Measurements from ENCODE around the gene ADGRD1.

Gene ADGRD1

DNA sequence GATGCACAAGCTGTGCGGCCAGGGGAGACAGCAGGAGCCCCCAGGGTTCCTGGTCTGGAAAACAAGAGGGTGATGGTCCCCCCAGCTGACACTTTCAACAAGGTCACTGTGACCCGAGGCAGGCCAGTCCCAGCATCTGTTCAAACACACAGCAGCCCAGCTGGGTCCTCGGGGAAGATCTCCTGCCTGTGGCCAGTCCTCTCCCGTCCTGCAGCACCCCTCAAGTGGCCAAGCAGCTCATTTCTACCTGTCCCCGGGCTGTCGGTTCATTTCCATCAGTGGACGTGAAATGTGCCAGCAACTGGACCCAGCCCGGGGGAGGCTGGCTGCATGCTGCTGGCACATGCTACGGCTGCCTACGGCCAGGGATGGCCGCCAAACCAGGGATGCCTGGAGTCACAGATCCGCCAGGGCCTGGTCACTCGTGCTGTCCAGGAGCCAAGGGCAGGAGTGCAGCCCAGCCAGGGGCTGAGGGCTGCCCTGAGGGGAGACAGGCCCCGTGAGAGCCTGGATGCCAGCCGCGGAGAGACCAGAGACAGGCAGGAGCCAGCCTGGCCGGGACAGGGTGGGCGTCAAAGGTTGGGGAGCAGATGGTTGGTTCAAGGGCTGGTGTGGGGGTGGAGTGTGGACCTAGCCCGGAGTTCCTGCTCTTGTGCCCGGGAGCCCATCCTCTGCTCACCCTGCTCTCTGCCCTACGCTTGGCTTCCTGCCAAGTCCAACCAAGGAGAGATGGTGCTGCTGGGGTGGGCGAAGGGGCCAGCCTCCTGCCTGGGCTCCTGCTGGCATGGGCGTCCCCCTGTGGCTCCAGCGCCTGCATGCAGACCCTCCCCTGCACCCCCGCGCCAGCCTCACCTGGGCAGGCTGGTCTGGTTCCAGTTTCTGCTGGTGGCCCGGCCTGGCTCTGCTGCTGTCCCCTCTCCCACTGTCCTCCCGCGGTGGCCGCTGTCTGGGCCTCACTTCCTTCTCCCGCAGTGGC lies 143.8 kb downstream of the ADGRD1 start:
- Histone ChIP-seq H3K18ac (ENCODE audit: low read length) (no peak overlapping the region), H2BK5ac (ENCODE audit: low read depth, low read length, poor library complexity) (no peak overlapping the region), H2AFZ (ENCODE audit: insufficient read depth, low read length, poor library complexity) (no peak overlapping the region), H3K36me3 (ENCODE audit: control insufficient read depth in 1 of 2, insufficient read depth in 2 of 2, low read length in 2 of 2) (no peaks in the 10 kb centered on the region), H3K4me1 (ENCODE audit: control insufficient read depth in 1 of 2, insufficient read depth in 2 of 2, low read length in 2 of 2) (no peaks in the 10 kb centered on the region), H3K14ac (ENCODE audit: low read length) (no peak overlapping the region), H3K9me3 (ENCODE audit: insufficient read depth, low read depth, low read length) (peaks cover 4% of the 10 kb centered on the region), H3K27me3 (ENCODE audit: insufficient read depth, low read length) (no peaks in the 10 kb centered on the region), H3K4ac (ENCODE audit: low read depth, low read length) (no peak overlapping the region), H2AK5ac (ENCODE audit: low read length) (no peak overlapping the region), H3K23ac (ENCODE audit: low read length) (no peak overlapping the region), H4K12ac (ENCODE audit: low read depth, low read length) (no peak overlapping the region), H3K4me3 (ENCODE audit: low read depth, low read length) (no peak overlapping the region), H4K91ac (ENCODE audit: low read depth, low read length) (no peak overlapping the region), H4K8ac (ENCODE audit: low read depth, low read length) (no peak overlapping the region), H3K79me2 (ENCODE audit: control insufficient read depth, insufficient read depth, low read length, poor library complexity) (no peaks in the 10 kb centered on the region), H2BK12ac (ENCODE audit: low read length) (no peak overlapping the region), H3K4me2 (ENCODE audit: low read length) (no peak overlapping the region), H3K27ac (ENCODE audit: low read depth, low read length) (no peak overlapping the region), H3K79me1 (ENCODE audit: low read length) (no peaks in the 10 kb centered on the region), H2BK120ac (ENCODE audit: insufficient read depth, low read length, poor library complexity) (no peak overlapping the region), H3K9ac (ENCODE audit: low read length) (no peak overlapping the region)
- no CpG with 5 or more reads among the region's 31 CpGs for WGBS (ENCODE audit: extremely low coverage, insufficient coverage, insufficient read length)
- DNase-seq, result no peak

DNA sequence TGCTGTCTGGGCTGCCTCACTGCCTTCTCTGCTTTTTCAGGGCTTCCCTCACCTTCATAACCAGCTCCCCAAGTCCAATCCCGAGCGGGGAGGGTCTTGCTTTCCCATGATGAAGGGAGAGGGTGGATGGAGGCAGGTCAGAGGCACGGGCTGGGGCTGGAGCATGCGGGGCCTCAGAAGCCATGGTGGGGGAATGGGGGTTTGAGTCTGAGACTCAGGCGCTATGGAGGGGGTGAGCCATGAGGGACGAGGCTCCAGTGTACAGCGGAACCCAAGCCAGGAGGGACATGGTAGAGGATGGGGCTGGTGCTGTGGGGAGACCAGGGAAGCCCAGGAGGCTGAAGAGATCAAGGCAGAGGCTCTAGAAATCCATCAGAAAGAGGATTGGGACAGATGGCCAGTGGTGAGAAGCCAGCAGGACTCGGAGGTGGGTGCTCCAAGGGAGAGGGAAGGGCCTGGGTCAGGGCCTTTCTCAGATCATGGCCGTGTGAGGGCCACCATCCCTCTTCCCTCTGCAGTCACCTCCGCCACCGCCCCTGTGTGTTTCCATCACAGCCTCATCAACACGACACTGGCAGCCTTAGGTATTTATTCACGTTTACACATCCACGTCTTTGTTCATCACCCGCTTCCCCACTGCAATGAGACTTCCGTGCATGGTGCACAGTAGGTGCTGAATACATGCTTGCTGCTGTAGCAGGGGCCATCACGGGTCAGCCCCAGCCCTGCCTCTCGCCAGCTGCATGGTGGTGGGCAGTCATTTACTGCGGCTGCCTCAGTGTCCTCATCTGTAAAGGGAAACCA lies 144.7 kb downstream of the ADGRD1 start:
- no peak overlapping the region for H3K4me2 ChIP-seq (ENCODE audit: low read length)
- no peak for DNase-seq

GRCh38 chr12:131100031-131100674 lies 146.4 kb downstream of the ADGRD1 start:
- Histone ChIP-seq H3K23ac (ENCODE audit: low read length) (no peak overlapping the region), H3K9me3 (ENCODE audit: insufficient read depth, low read depth, low read length) (peaks cover 3% of the 10 kb centered on the region), H2BK12ac (ENCODE audit: low read length) (no peak overlapping the region), H3K4ac (ENCODE audit: low read depth, low read length) (no peak overlapping the region), H4K12ac (ENCODE audit: low read depth, low read length) (no peak overlapping the region), H3K4me2 (ENCODE audit: low read length) (no peak overlapping the region), H3K18ac (ENCODE audit: low read length) (no peak overlapping the region), H2BK120ac (ENCODE audit: insufficient read depth, low read length, poor library complexity) (no peak overlapping the region), H4K91ac (ENCODE audit: low read depth, low read length) (no peak overlapping the region), H2AFZ (ENCODE audit: insufficient read depth, low read length, poor library complexity) (no peak overlapping the region), H3K36me3 (ENCODE audit: control insufficient read depth in 1 of 2, insufficient read depth in 2 of 2, low read length in 2 of 2) (no peaks in the 10 kb centered on the region), H3K4me1 (ENCODE audit: control insufficient read depth in 1 of 2, insufficient read depth in 2 of 2, low read length in 2 of 2) (no peaks in the 10 kb centered on the region), H2BK5ac (ENCODE audit: low read depth, low read length, poor library complexity) (no peak overlapping the region), H3K79me1 (ENCODE audit: low read length) (no peaks in the 10 kb centered on the region), H3K27me3 (ENCODE audit: insufficient read depth, low read length) (no peaks in the 10 kb centered on the region), H4K8ac (ENCODE audit: low read depth, low read length) (no peak overlapping the region), H2AK5ac (ENCODE audit: low read length) (no peak overlapping the region), H3K9ac (ENCODE audit: low read length) (no peak overlapping the region), H3K4me3 (ENCODE audit: low read depth, low read length) (no peak overlapping the region), H3K27ac (ENCODE audit: low read depth, low read length) (no peak overlapping the region), H3K79me2 (ENCODE audit: control insufficient read depth, insufficient read depth, low read length, poor library complexity) (no peaks in the 10 kb centered on the region), H3K14ac (ENCODE audit: low read length) (no peak overlapping the region)
- 100% methylated on average over 5 of the region's 5 CpGs for WGBS (ENCODE audit: extremely low coverage, insufficient coverage, insufficient read length)
- DNase-seq, result no peak

More for the DNA sequence above, 144.7 kb downstream of the ADGRD1 start:
- Histone ChIP-seq H4K8ac (ENCODE audit: low read depth, low read length) (no peak overlapping the region), H2BK120ac (ENCODE audit: insufficient read depth, low read length, poor library complexity) (no peak overlapping the region), H3K4ac (ENCODE audit: low read depth, low read length) (no peak overlapping the region), H3K4me3 (ENCODE audit: low read depth, low read length) (no peak overlapping the region), H3K9me3 (ENCODE audit: insufficient read depth, low read depth, low read length) (peaks cover 4% of the 10 kb centered on the region), H3K79me2 (ENCODE audit: control insufficient read depth, insufficient read depth, low read length, poor library complexity) (no peaks in the 10 kb centered on the region), H3K14ac (ENCODE audit: low read length) (no peak overlapping the region), H3K36me3 (ENCODE audit: control insufficient read depth in 1 of 2, insufficient read depth in 2 of 2, low read length in 2 of 2) (no peaks in the 10 kb centered on the region), H3K79me1 (ENCODE audit: low read length) (no peaks in the 10 kb centered on the region), H4K12ac (ENCODE audit: low read depth, low read length) (no peak overlapping the region), H2AK5ac (ENCODE audit: low read length) (no peak overlapping the region), H2AFZ (ENCODE audit: insufficient read depth, low read length, poor library complexity) (no peak overlapping the region), H3K23ac (ENCODE audit: low read length) (no peak overlapping the region), H4K91ac (ENCODE audit: low read depth, low read length) (no peak overlapping the region), H3K27ac (ENCODE audit: low read depth, low read length) (no peak overlapping the region), H2BK5ac (ENCODE audit: low read depth, low read length, poor library complexity) (no peak overlapping the region), H2BK12ac (ENCODE audit: low read length) (no peak overlapping the region), H3K4me1 (ENCODE audit: control insufficient read depth in 1 of 2, insufficient read depth in 2 of 2, low read length in 2 of 2) (no peaks in the 10 kb centered on the region), H3K27me3 (ENCODE audit: insufficient read depth, low read length) (no peaks in the 10 kb centered on the region), H3K9ac (ENCODE audit: low read length) (no peak overlapping the region), H3K18ac (ENCODE audit: low read length) (no peak overlapping the region)
- no CpG with 5 or more reads among the region's 19 CpGs for WGBS (ENCODE audit: extremely low coverage, insufficient coverage, insufficient read length)

GRCh38 chr12:131101006-131101405 lies 147.3 kb downstream of the ADGRD1 start:
- H3K4ac ChIP-seq (ENCODE audit: low read depth, low read length), result no peak overlapping the region
- peaks cover 3% of the 10 kb centered on the region for H3K9me3 ChIP-seq (ENCODE audit: insufficient read depth, low read depth, low read length)
- no peak overlapping the region for H3K14ac ChIP-seq (ENCODE audit: low read length)
- H2AFZ ChIP-seq (ENCODE audit: insufficient read depth, low read length, poor library complexity), result no peak overlapping the region
- no peak overlapping the region for H3K27ac ChIP-seq (ENCODE audit: low read depth, low read length)
- H3K4me1 ChIP-seq (ENCODE audit: control insufficient read depth in 1 of 2, insufficient read depth in 2 of 2, low read length in 2 of 2), result no peaks in the 10 kb centered on the region
- H3K23ac ChIP-seq (ENCODE audit: low read length), result no peak overlapping the region
- H2BK120ac ChIP-seq (ENCODE audit: insufficient read depth, low read length, poor library complexity), result no peak overlapping the region
- H4K12ac ChIP-seq (ENCODE audit: low read depth, low read length), result no peak overlapping the region
- no peaks in the 10 kb centered on the region for H3K27me3 ChIP-seq (ENCODE audit: insufficient read depth, low read length)
- no peak overlapping the region for H3K4me2 ChIP-seq (ENCODE audit: low read length)
- no peak for DNase-seq
- no peak overlapping the region for H2BK12ac ChIP-seq (ENCODE audit: low read length)
- H4K8ac ChIP-seq (ENCODE audit: low read depth, low read length), result no peak overlapping the region
- H3K18ac ChIP-seq (ENCODE audit: low read length), result no peak overlapping the region
- H3K36me3 ChIP-seq (ENCODE audit: control insufficient read depth in 1 of 2, insufficient read depth in 2 of 2, low read length in 2 of 2), result no peaks in the 10 kb centered on the region
- H2BK5ac ChIP-seq (ENCODE audit: low read depth, low read length, poor library complexity), result no peak overlapping the region
- no peak overlapping the region for H2AK5ac ChIP-seq (ENCODE audit: low read length)
- no peak overlapping the region for H3K4me3 ChIP-seq (ENCODE audit: low read depth, low read length)
- H3K79me2 ChIP-seq (ENCODE audit: control insufficient read depth, insufficient read depth, low read length, poor library complexity), result no peaks in the 10 kb centered on the region
- no peak overlapping the region for H4K91ac ChIP-seq (ENCODE audit: low read depth, low read length)
- no CpG with 5 or more reads among the region's 4 CpGs for WGBS (ENCODE audit: extremely low coverage, insufficient coverage, insufficient read length)
- no peaks in the 10 kb centered on the region for H3K79me1 ChIP-seq (ENCODE audit: low read length)
- H3K9ac ChIP-seq (ENCODE audit: low read length), result no peak overlapping the region

Measured in trophoblast cell (in vitro differentiated cells and primary cell).